ENCODE results near the gene ICAM4.

GRCh38 chr19:10270616-10271394 is 15.9 kb upstream of the ICAM4 start, which contains the start of gene ICAM1:
- TF ChIP-seq, protein P1, sequence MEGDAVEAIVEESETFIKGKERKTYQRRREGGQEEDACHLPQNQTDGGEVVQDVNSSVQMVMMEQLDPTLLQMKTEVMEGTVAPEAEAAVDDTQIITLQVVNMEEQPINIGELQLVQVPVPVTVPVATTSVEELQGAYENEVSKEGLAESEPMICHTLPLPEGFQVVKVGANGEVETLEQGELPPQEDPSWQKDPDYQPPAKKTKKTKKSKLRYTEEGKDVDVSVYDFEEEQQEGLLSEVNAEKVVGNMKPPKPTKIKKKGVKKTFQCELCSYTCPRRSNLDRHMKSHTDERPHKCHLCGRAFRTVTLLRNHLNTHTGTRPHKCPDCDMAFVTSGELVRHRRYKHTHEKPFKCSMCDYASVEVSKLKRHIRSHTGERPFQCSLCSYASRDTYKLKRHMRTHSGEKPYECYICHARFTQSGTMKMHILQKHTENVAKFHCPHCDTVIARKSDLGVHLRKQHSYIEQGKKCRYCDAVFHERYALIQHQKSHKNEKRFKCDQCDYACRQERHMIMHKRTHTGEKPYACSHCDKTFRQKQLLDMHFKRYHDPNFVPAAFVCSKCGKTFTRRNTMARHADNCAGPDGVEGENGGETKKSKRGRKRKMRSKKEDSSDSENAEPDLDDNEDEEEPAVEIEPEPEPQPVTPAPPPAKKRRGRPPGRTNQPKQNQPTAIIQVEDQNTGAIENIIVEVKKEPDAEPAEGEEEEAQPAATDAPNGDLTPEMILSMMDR (conservative IDR thresholded peaks at IDR 0.05; ENCODE audit: low read length), result 0 out of 2 replicates have a peak, but pooled peaks have one; percentile 17
- TF ChIP-seq EZH2phosphoT487 (IDR thresholded peaks at IDR 0.05; ENCODE audit: borderline replicate concordance, low read depth, low read length), result no peak

Data from OCI-LY7 (cell line).